ENCODE measurements around the gene ECT2L. TPM values are rescaled to one million over a fixed set of nuclear protein-coding genes. Genes with fewer than 3 reads are reported as not detected.

ECT2L gene
- total RNA-seq, 1 experiment from 2014 or later, result not detected

DNA sequence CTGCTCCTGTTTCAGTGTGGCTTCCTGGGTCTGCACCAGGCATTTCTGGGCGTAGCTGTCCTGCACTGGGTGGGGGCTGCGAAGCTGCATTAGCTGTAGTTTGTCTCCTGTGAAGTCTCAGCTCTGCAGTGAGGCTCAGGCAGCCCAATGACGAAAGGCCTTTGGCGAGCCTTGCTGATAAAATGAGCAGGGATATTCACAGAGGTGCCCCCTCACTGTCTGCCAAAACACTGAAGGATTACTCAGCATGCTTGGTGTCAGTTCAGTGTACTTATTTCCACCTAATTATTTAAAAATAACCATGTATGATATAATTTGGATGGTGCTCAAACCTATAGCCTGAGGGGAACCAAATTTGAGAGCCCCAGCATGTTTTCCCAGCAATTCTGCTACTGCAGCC is 73.5 kb downstream of the ECT2L start:
- no peak overlapping the region for H4K8ac ChIP-seq (replicated peaks; ENCODE audit: insufficient read length, low read depth, low read length)
- no peaks in the 10 kb centered on the region for H3K79me1 ChIP-seq (ENCODE audit: insufficient read depth, low read depth, low read length, poor library complexity, severe bottlenecking)
- H3K9me3 ChIP-seq (ENCODE audit: control insufficient read depth, low read depth, low read length), result no peaks in the 10 kb centered on the region
- H3T11ph ChIP-seq (ENCODE audit: low read length), result no peak overlapping the region
- Mint-ChIP-seq H3K27ac (peak overlapping the region in 1 of 3 experiments; percentile 54; a peak in 1 of 7 replicates), H3K4me1 (peaks cover 5 to 17% of the 10 kb centered on the region in 2 experiments), H3K9me3 (no peaks in the 10 kb centered on the region), H3K36me3 (ENCODE audit: insufficient read depth in 1 of 3, low read depth in 3 of 3) (no peaks in the 10 kb centered on the region), H3K4me3 (no peak overlapping the region), H3K27me3 (ENCODE audit: low read depth) (no peaks in the 10 kb centered on the region)
- H3K23me2 ChIP-seq (ENCODE audit: insufficient read length, low read depth, low read length, poor library complexity, severe bottlenecking), result no peaks in the 10 kb centered on the region
- no peak overlapping the region for H3K4ac ChIP-seq (ENCODE audit: low read depth, low read length)
- no peak overlapping the region for H2AK5ac ChIP-seq (ENCODE audit: insufficient read length, low read length)
- H3K56ac ChIP-seq (ENCODE audit: insufficient read length, low read depth, low read length), result no peak overlapping the region
- no peak overlapping the region for H2BK20ac ChIP-seq (ENCODE audit: low read depth, low read length, poor library complexity, severe bottlenecking)
- no peak overlapping the region for H4K5ac ChIP-seq (ENCODE audit: insufficient read length, low read depth, low read length)
- H3K9ac ChIP-seq (ENCODE audit: extremely low read depth, insufficient read length, low read length), result no peak overlapping the region
- H3K4me2 ChIP-seq (ENCODE audit: insufficient read depth, insufficient read length, low read length), result no peak overlapping the region
- no peaks in the 10 kb centered on the region for H4K20me1 ChIP-seq (ENCODE audit: control insufficient read depth, insufficient read depth, insufficient read length)
- H3K4me1 ChIP-seq (ENCODE audit: insufficient read depth, low read length), result no peaks in the 10 kb centered on the region
- no peaks in the 10 kb centered on the region for H3K79me2 ChIP-seq (ENCODE audit: insufficient read depth, low read length)
- no CpG with 5 or more reads among the region's 4 CpGs for WGBS (ENCODE audit: extremely low coverage, insufficient read length, low lambda C conversion rate)
- DNase-seq, result no peak
- H3K18ac ChIP-seq (ENCODE audit: insufficient read length, low read depth, low read length), result no peak overlapping the region
- H3K27ac ChIP-seq (ENCODE audit: insufficient read length, low read depth, low read length), result no peak overlapping the region
- H2BK5ac ChIP-seq (ENCODE audit: insufficient read length, low read length), result no peak overlapping the region
- no peak overlapping the region for H4K91ac ChIP-seq (ENCODE audit: insufficient read length, low read depth, low read length)
- H3K23ac ChIP-seq (ENCODE audit: insufficient read length, low read depth, low read length), result no peak overlapping the region
- no peak overlapping the region for H2BK120ac ChIP-seq (ENCODE audit: low read depth, low read length, poor library complexity, severe bottlenecking)
- no peak overlapping the region for H3K14ac ChIP-seq (ENCODE audit: insufficient read depth, low read length)
- no peak overlapping the region for H2BK15ac ChIP-seq (ENCODE audit: low read depth, low read length)
- H2AFZ ChIP-seq (ENCODE audit: low read length), result no peak overlapping the region
- TF ChIP-seq, protein P1, sequence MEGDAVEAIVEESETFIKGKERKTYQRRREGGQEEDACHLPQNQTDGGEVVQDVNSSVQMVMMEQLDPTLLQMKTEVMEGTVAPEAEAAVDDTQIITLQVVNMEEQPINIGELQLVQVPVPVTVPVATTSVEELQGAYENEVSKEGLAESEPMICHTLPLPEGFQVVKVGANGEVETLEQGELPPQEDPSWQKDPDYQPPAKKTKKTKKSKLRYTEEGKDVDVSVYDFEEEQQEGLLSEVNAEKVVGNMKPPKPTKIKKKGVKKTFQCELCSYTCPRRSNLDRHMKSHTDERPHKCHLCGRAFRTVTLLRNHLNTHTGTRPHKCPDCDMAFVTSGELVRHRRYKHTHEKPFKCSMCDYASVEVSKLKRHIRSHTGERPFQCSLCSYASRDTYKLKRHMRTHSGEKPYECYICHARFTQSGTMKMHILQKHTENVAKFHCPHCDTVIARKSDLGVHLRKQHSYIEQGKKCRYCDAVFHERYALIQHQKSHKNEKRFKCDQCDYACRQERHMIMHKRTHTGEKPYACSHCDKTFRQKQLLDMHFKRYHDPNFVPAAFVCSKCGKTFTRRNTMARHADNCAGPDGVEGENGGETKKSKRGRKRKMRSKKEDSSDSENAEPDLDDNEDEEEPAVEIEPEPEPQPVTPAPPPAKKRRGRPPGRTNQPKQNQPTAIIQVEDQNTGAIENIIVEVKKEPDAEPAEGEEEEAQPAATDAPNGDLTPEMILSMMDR (conservative IDR thresholded peaks at IDR 0.05), result no peak
- no peak overlapping the region for H2BK12ac ChIP-seq (ENCODE audit: insufficient read length, low read depth, low read length)
- H3K27me3 ChIP-seq (ENCODE audit: insufficient read depth, low read length), result no peaks in the 10 kb centered on the region
